GM12891 (cell line): ENCODE measurements around the gene RFXANK.

Experiments
- PAX5 ChIP-seq: IDR thresholded peaks from 2 replicates; pipeline ENCODE4 v1.6.1; 2011; ENCODE audit warnings: low read length, moderate library complexity, mild to moderate bottlenecking; ENCODE audit not compliant: insufficient read depth, severe bottlenecking
- POLR2A ChIP-seq: IDR thresholded peaks from 2 replicates; pipeline ENCODE4 v1.6.1; 2011; ENCODE audit warnings: low read depth, low read length, control low read depth
- POLR2AphosphoS5 ChIP-seq: IDR thresholded peaks from 2 replicates; pipeline ENCODE4 v1.6.1; 2011; ENCODE audit warnings: low read depth, low read length, control low read depth
- POU2F2 ChIP-seq: IDR thresholded peaks from 2 replicates; pipeline ENCODE4 v1.6.1; 2011; ENCODE audit warnings: low read depth, mild to moderate bottlenecking, control low read depth, low read length, moderate library complexity
- SPI1 ChIP-seq: IDR thresholded peaks from 2 replicates; pipeline ENCODE4 v1.6.1; 2011; ENCODE audit warnings: low read depth, low read length, control low read depth
- TAF1 ChIP-seq: IDR thresholded peaks from 2 replicates; pipeline ENCODE4 v1.6.1; 2011; ENCODE audit warnings: low read depth, low read length, control low read depth

GRCh38 chr19:19151418-19151817 lies 40.6 kb upstream of the RFXANK start:
- no peak for TF ChIP-seq POLR2AphosphoS5
- no peak for TF ChIP-seq TAF1
- no peak for TF ChIP-seq PAX5
- no peak for TF ChIP-seq POLR2A
- no peak for TF ChIP-seq SPI1
- TF ChIP-seq POU2F2: no peak
